ENCODE measurements around the gene CDCP2. TPM values are rescaled to one million over a fixed set of nuclear protein-coding genes. Genes with fewer than 3 reads are reported as not detected.

Gene CDCP2
- total and polyA plus RNA-seq, 2 of the 8 experiments (the other 6 are each of a cell fraction or from before 2014, with no cell fraction given) = not detected

DNA sequence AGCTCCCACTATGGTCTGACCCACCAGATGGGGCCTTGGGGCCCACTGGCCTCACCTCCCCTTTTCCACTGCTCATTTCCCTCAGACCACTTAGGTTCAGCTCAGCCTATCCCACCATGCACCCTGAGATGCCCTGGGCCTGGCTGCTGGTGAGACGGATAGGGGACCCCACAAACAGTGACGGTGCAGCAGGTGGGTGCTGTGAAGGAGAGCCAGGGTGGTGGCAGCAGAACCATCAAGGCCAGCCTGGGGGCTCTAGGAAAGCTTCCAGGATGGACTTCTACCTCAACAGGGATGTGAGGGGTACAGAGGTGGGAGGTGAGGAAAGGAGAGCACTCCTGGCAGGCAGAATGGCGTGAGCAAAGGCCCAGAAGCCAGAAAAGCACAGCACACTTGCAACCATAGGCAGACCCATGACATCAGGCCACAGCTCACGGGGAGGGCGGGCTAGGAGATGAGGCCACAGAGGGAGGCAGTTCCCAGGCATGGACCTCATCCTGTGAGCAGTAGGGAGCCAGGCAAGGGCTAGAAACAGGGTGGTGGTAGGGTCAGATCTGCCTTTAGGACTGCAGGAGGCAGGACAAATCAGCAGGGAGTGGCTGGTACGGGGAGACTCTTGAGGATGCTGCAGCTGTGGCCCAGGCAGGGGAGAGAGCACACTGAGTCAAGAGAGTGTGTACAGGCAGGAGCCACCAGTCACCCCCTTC lies 24.0 kb upstream of the CDCP2 start:
- Histone ChIP-seq H3K9ac (replicated peaks in 1 of 4; ENCODE audit: extremely low read depth in 1 of 4, low read depth in 3 of 4, low read length in 3 of 4) (no peak overlapping the region), H3K79me1 (ENCODE audit: low read depth, low read length) (no peaks in the 10 kb centered on the region), H2AK5ac (ENCODE audit: low read depth, low read length) (no peak overlapping the region), H3K36me3 (ENCODE audit: control insufficient read depth in 2 of 4, insufficient read depth in 4 of 4, low read length in 3 of 4) (no peaks in the 10 kb centered on the region), H3K14ac (ENCODE audit: insufficient read length) (no peak overlapping the region), H4K8ac (ENCODE audit: extremely low read depth, insufficient read depth, low read length) (no peak overlapping the region), H3K27ac (ENCODE audit: low read depth, low read length) (no peak overlapping the region), H2BK5ac (ENCODE audit: low read depth, low read length) (no peak overlapping the region), H4K91ac (replicated peaks; ENCODE audit: insufficient read length, low read length) (no peak overlapping the region), H2BK120ac (replicated peaks; ENCODE audit: low read depth, low read length) (no peak overlapping the region), H3K79me2 (ENCODE audit: control insufficient read depth in 1 of 2, insufficient read depth in 2 of 2, low read length in 2 of 2) (no peaks in the 10 kb centered on the region), H3K4me1 (replicated peaks in 1 of 4; ENCODE audit: control insufficient read depth in 3 of 4, insufficient read depth in 4 of 4, low read length in 3 of 4) (no peaks in the 10 kb centered on the region), H2BK12ac (ENCODE audit: low read depth, low read length) (no peak overlapping the region), H3K27me3 (replicated peaks in 1 of 4; ENCODE audit: control insufficient read depth in 3 of 4, extremely low read depth in 1 of 4, insufficient read depth in 3 of 4, low read length in 3 of 4) (no peaks in the 10 kb centered on the region), H2BK20ac (ENCODE audit: low read length) (no peak overlapping the region), H3K56ac (replicated peaks; ENCODE audit: insufficient read length, low read depth, low read length) (no peak overlapping the region), H4K5ac (ENCODE audit: insufficient read length, low read depth, low read length) (no peak overlapping the region), H3K23ac (ENCODE audit: insufficient read length) (no peak overlapping the region), H4K20me1 (replicated peaks in 1 of 2; ENCODE audit: control insufficient read depth in 1 of 2, insufficient read depth in 2 of 2, low read length in 2 of 2) (peaks cover 0 to 5% of the 10 kb centered on the region in 2 experiments), H3K4ac (replicated peaks; ENCODE audit: insufficient read length, low read depth, low read length) (no peak overlapping the region), H2BK15ac (ENCODE audit: low read length) (no peak overlapping the region), H3K9me3 (ENCODE audit: insufficient read depth in 2 of 2, low read depth in 1 of 2, low read length in 1 of 2) (no peaks in the 10 kb centered on the region), H3K4me2 (ENCODE audit: insufficient read depth in 1 of 2, low read depth in 2 of 2, low read length in 2 of 2) (no peak overlapping the region), H3K23me2 (ENCODE audit: low read depth, low read length) (no peaks in the 10 kb centered on the region), H3K4me3 (ENCODE audit: extremely low read depth in 1 of 4, insufficient read depth in 2 of 4, low read depth in 3 of 4, low read length in 4 of 4) (no peak overlapping the region), H2AFZ (ENCODE audit: low read length) (no peak overlapping the region), H3K18ac (ENCODE audit: extremely low read depth, low read length) (no peak overlapping the region)
- ChIA-PET POLR2A (ENCODE audit: partially characterized antibody) (interaction anchor here (0.7 to 1.2 kb wide), 3 partner anchors 12 to 45 kb away, joined by 3 to 4 read pairs (median 3); no protein-coding TSS in a partner anchor), CTCF (ENCODE audit: partially characterized antibody) (interaction anchor here (1.0 to 1.7 kb wide), 5 partner anchors 9 to 95 kb away, joined by 3 to 5 read pairs (median 4); no protein-coding TSS in a partner anchor)
- no peak for FAIRE-seq
- 90% methylated on average over 6 of the region's 6 CpGs; no CpG with 5 or more reads in 1 of the 2 experiments for WGBS, 2 experiments (ENCODE audit: extremely low coverage in 1 of 2, insufficient coverage in 1 of 2, insufficient read length in 1 of 2, insufficient replicate concordance in 2 of 2, low coverage in 1 of 2, low lambda C conversion rate in 2 of 2, missing lambda C conversion rate in 1 of 2)
- DNase-seq (ENCODE audit: low read depth in 1 of 2, low spot score in 2 of 2) = no peak
- no peak for TF ChIP-seq GABPA (IDR thresholded peaks at IDR 0.05; ENCODE audit: borderline replicate concordance, insufficient read depth, low read length)
- TF ChIP-seq KDM4A (IDR thresholded peaks at IDR 0.05; ENCODE audit: low read depth, low read length, severe bottlenecking) = no peak
- TF ChIP-seq SUZ12 (IDR thresholded peaks at IDR 0.05; ENCODE audit: low read length) = no peak
- TF ChIP-seq BRCA1 (IDR thresholded peaks at IDR 0.05; ENCODE audit: low read depth, low read length) = no peak
- TF ChIP-seq POLR2AphosphoS5 (IDR thresholded peaks at IDR 0.05; ENCODE audit: low read depth, low read length) = no peak

All from H1 (cell line).